Naive thymus-derived CD8-positive, alpha-beta T cell (primary cell): ENCODE data around the gene TPRKB. TPM values are rescaled to one million over a fixed set of nuclear protein-coding genes. Genes with fewer than 3 reads are reported as not detected.
"Not testable (repeated sequence)": the region's sequence is repeated elsewhere in the genome, so short reads cannot be mapped to it uniquely, and the experiment has no call there.

Experiments used
- ATAC-seq, 2 donors: fragments of 150-1000 bp; cut with Tn5 transposase in 1 of 2; sonication (Bioruptor Pico), chemical (Tn5 transposase) in 1 of 2; 1 replicate in 1 of 2; 2 replicates in 1 of 2; pipeline ENCODE4 v1.10.0; 2021; ENCODE audit warnings: mild to moderate bottlenecking in 2 of 2, moderate library complexity in 2 of 2
- POLR2A ChIA-PET: fragments of 350-600 bp; sonication (Branson Sonifier 250); formaldehyde crosslinking; loops from one replicate; lab custom pipeline; 2021; ENCODE audit warnings: antibody characterized with exemption; lab: Charles Lee
- DNase-seq, 10 donors: peaks; one replicate each; pipeline versions ENCODE4 v3.0.0 to v3.0.0-alpha.2; 2020 to 2022
- H3K27ac Mint-ChIP-seq, 10 donors: one replicate each; pipeline ENCODE4 v1.8.0; 2020 to 2022; ENCODE audit warnings: mild to moderate bottlenecking in 10 of 10, mixed read lengths in 10 of 10, moderate library complexity in 4 of 10, inconsistent platforms in 1 of 10
- H3K27me3 Mint-ChIP-seq, 5 donors: one replicate each; pipeline ENCODE4 v1.8.0; 2021 to 2022; ENCODE audit warnings: mixed read lengths in 5 of 5
- H3K36me3 Mint-ChIP-seq, 3 donors: one replicate each; pipeline ENCODE4 v1.8.0; 2020 to 2022; ENCODE audit warnings: mixed read lengths in 3 of 3, mild to moderate bottlenecking in 2 of 3, inconsistent platforms in 1 of 3
- H3K4me1 Mint-ChIP-seq, 4 donors: one replicate each; pipeline ENCODE4 v1.8.0; 2021 to 2022; ENCODE audit warnings: mixed read lengths in 4 of 4
- H3K4me3 Mint-ChIP-seq, 10 donors: one replicate each; pipeline ENCODE4 v1.8.0; 2020 to 2022; ENCODE audit warnings: mild to moderate bottlenecking in 10 of 10, mixed read lengths in 10 of 10, moderate library complexity in 6 of 10, inconsistent platforms in 1 of 10
- H3K9me3 Mint-ChIP-seq, 9 donors: one replicate each; pipeline ENCODE4 v1.8.0; 2020 to 2022; ENCODE audit warnings: mixed read lengths in 9 of 9, mild to moderate bottlenecking in 3 of 9, inconsistent platforms in 1 of 9, moderate library complexity in 1 of 9
- polyA plus RNA-seq, 3 donors: library from polyadenylated mRNA; unstranded; fragments of 300-500 nt; fragmentation: Illumina TruSeq; gene quantifications; one replicate each; pipeline ENCODE4 v1.2.3, GENCODE V29; 2021
- total RNA-seq, 8 experiments: library from RNA in 2 of 8; stranded (reverse) in 2 of 8; gene quantifications; one replicate each; pipeline ENCODE4 v1.2.3 and lab custom pipeline; 2021 to 2026

TPRKB gene
- total and polyA plus RNA-seq, 5 experiments from 2014 or later: 27.7 to 74.7 (median 71.4) TPM

DNA sequence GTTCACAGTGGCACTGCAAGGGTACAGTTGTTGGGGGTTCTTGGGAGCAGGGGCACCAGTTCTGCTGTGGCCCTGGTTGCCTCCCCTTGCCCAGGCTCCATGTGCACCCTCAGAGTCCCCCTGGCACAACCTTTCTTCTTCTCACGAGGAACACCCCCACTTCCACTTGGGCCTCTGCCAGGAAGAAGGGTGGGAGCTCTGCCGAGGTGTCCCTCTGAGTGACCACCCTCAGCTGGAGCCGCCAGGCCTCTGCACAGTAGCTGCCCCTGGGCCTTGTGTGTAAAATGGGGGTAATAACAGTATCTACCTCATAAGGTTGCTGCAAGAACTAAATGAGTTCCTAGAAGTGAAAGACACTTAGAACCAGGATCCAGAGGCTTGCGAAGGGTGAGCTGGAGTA is 8.4 kb downstream of the TPRKB start:
- H3K9me3 Mint-ChIP-seq: no peaks in the 10 kb centered on the region
- H3K27me3 Mint-ChIP-seq: no peaks in the 10 kb centered on the region
- POLR2A ChIA-PET: no interaction called here
- no peak for DNase-seq
- peak overlapping the region in 2 of 10 donors; percentile 4 to 8 for H3K27ac Mint-ChIP-seq
- H3K4me3 Mint-ChIP-seq: no peak overlapping the region
- peaks cover 0 to 49% (median 17%) of the 10 kb centered on the region in 3 donors for H3K36me3 Mint-ChIP-seq
- ATAC-seq: no peak
- peaks cover 0 to 3% (median under 1%) of the 10 kb centered on the region in 4 donors for H3K4me1 Mint-ChIP-seq

- Mint-ChIP-seq H3K9me3 (no peaks in the 10 kb centered on the region), H3K4me1 (peaks cover 0 to 1% (median 0%) of the 10 kb centered on the region in 4 donors), H3K36me3 (peaks cover 0 to 42% (median 14%) of the 10 kb centered on the region in 3 donors), H3K27me3 (no peaks in the 10 kb centered on the region), H3K27ac (no peak overlapping the region), H3K4me3 (no peak overlapping the region)
- ATAC-seq: no peak
- POLR2A ChIA-PET: no interaction called here
- DNase-seq: no peak
Observed at GRCh38 chr2:73728043-73728442, 9.1 kb downstream of the TPRKB start.

GRCh38 chr2:73726657-73727056 is 10.5 kb downstream of the TPRKB start:
- ATAC-seq, DNase-seq, H3K4me3 Mint-ChIP-seq, H3K9me3 Mint-ChIP-seq, POLR2A ChIA-PET, H3K27ac Mint-ChIP-seq, H3K27me3 Mint-ChIP-seq, H3K4me1 Mint-ChIP-seq: not testable (repeated sequence)
- peaks cover 0 to 29% (median 6%) of the 10 kb centered on the region in 3 donors for H3K36me3 Mint-ChIP-seq

GRCh38 chr2:73718851-73719621 is 18.1 kb downstream of the TPRKB start:
- peaks cover 0 to 11% (median 7%) of the 10 kb centered on the region in 9 donors for H3K9me3 Mint-ChIP-seq
- H3K27ac Mint-ChIP-seq: no peak overlapping the region
- peaks cover 0 to 8% (median 2%) of the 10 kb centered on the region in 5 donors for H3K27me3 Mint-ChIP-seq
- no peak for ATAC-seq
- H3K4me1 Mint-ChIP-seq: peaks cover 0 to 2% (median 0%) of the 10 kb centered on the region in 4 donors
- peaks cover 0 to 3% (median 0%) of the 10 kb centered on the region in 3 donors for H3K36me3 Mint-ChIP-seq
- no peak for DNase-seq
- POLR2A ChIA-PET: no interaction called here
- no peak overlapping the region for H3K4me3 Mint-ChIP-seq

GRCh38 chr2:73718421-73718820 is 18.7 kb downstream of the TPRKB start:
- Mint-ChIP-seq H3K9me3 (peaks cover 0 to 17% (median 12%) of the 10 kb centered on the region in 9 donors), H3K4me3 (no peak overlapping the region), H3K27ac (no peak overlapping the region), H3K36me3 (peaks cover 0 to 8% (median 5%) of the 10 kb centered on the region in 3 donors), H3K27me3 (peaks cover 0 to 12% (median 7%) of the 10 kb centered on the region in 5 donors), H3K4me1 (peaks cover 0 to 2% (median 0%) of the 10 kb centered on the region in 4 donors)
- POLR2A ChIA-PET: no interaction called here
- DNase-seq (no peak), ATAC-seq (no peak)

GRCh38 chr2:73717695-73718094 is 19.4 kb downstream of the TPRKB start:
- ATAC-seq, POLR2A ChIA-PET, H3K4me1 Mint-ChIP-seq, H3K36me3 Mint-ChIP-seq, DNase-seq, H3K4me3 Mint-ChIP-seq: not testable (repeated sequence)
- H3K9me3 Mint-ChIP-seq: peaks cover 0 to 23% (median 13%) of the 10 kb centered on the region in 9 donors
- H3K27me3 Mint-ChIP-seq: peaks cover 0 to 12% (median 8%) of the 10 kb centered on the region in 5 donors
- H3K27ac Mint-ChIP-seq: peak overlapping the region in 1 of 10 donors; percentile 29

GRCh38 chr2:73717251-73717606 is 19.9 kb downstream of the TPRKB start:
- DNase-seq (no peak), ATAC-seq (no peak)
- H3K36me3 Mint-ChIP-seq: peaks cover 0 to 8% (median 5%) of the 10 kb centered on the region in 3 donors
- H3K9me3 Mint-ChIP-seq: peaks cover 0 to 28% (median 13%) of the 10 kb centered on the region in 9 donors
- H3K27ac Mint-ChIP-seq: peak overlapping the region in 1 of 10 donors; percentile 30
- peaks cover 0 to 12% (median 8%) of the 10 kb centered on the region in 5 donors for H3K27me3 Mint-ChIP-seq
- no peak overlapping the region for H3K4me3 Mint-ChIP-seq
- peaks cover 0 to 2% (median 0%) of the 10 kb centered on the region in 4 donors for H3K4me1 Mint-ChIP-seq
- POLR2A ChIA-PET: no interaction called here

DNA sequence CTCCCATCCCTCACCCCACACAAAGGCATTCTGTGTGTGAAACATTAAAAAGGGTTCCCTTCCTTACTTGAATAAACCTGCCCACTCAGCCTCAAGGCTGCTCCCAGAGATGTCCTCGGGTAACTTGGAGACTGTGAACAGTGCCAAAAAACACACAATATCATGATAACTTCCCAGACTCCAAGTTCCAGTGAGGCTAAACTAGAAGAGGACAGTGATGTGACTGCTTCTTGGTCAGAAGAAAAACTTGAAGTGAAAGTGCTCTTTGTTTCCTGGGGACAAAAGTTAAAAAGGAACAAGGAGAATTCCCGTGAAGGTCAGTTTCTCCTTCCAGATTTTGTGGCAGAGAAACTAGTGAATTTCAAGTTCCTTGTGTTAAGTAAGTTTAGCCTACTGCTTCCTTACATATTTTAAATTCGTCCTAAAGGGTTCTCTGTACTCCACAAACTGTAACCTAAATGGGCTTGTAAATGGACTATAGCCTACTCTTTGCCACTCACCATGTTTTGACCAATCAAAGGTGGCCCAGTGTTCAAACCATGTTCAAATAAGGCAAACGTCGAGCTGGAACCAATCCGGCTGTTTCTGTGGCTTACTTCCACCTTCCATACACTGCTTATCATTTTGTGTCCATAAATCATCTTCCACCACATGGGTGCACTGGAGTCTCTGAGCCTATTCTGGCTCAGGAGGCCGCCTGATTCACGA is 20.4 kb downstream of the TPRKB start:
- ATAC-seq: no peak
- DNase-seq: no peak
- Mint-ChIP-seq H3K27me3 (peaks cover 0 to 12% (median 8%) of the 10 kb centered on the region in 5 donors), H3K27ac (no peak overlapping the region), H3K4me3 (peak overlapping the region in 1 of 10 donors; percentile 11), H3K9me3 (peaks cover 0 to 28% (median 13%) of the 10 kb centered on the region in 9 donors), H3K36me3 (peaks cover 0 to 8% (median 5%) of the 10 kb centered on the region in 3 donors), H3K4me1 (peaks cover 0 to 2% (median 0%) of the 10 kb centered on the region in 4 donors)
- POLR2A ChIA-PET: no interaction called here

DNA sequence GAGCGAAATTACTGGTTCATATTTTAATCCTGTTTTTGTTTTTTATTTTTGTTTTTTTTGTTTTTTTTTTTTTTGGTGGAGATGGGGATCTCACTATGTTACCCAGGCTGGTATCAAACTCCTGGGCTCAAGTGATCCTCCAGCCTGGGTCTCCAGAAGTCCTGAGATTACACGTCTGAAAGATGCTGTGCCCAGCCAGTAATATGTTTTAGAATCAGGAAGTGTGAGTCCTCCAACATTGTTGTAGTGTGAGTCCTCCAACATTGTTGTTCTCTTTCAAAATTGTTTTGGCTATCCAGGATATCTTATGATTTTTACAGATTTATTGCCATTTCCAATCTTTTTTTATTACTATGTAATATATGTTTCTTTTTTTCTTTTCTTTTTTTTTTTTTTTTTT is 23.1 kb downstream of the TPRKB start:
- H3K9me3 Mint-ChIP-seq: peaks cover 0 to 41% (median 19%) of the 10 kb centered on the region in 9 donors
- ATAC-seq (no peak), DNase-seq (no peak)
- H3K4me1 Mint-ChIP-seq: peaks cover 0 to under 1% (median 0%) of the 10 kb centered on the region in 4 donors
- POLR2A ChIA-PET: no interaction called here
- no peak overlapping the region for H3K27ac Mint-ChIP-seq
- H3K27me3 Mint-ChIP-seq: peaks cover 4 to 35% (median 16%) of the 10 kb centered on the region in 5 donors
- H3K36me3 Mint-ChIP-seq: peaks cover 0 to 12% (median 11%) of the 10 kb centered on the region in 3 donors
- H3K4me3 Mint-ChIP-seq: no peak overlapping the region

DNA sequence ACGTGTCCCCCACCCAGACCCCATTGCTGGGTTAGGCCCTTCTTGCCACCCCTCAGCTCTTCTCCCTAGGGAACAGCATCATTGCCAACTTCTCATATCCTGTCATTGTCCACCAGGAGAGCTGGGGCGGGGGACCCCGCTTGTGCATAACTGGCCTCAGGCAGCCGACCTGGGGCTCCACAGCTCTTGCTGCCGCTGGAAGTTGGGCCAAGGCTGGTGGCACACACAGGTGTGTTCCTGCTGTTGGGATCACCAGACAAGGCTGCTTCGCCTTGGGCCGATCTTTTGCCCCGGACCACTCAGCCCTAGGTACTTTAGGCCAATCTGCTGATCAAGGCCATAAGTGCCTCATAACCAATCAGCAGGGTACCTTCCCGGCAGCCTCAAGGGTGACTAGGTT is 28.6 kb downstream of the TPRKB start:
- DNase-seq (no peak), ATAC-seq (no peak)
- H3K4me3 Mint-ChIP-seq: no peak overlapping the region
- no peaks in the 10 kb centered on the region for H3K4me1 Mint-ChIP-seq
- POLR2A ChIA-PET: no interaction called here
- peaks cover 0 to 26% (median 8%) of the 10 kb centered on the region in 9 donors for H3K9me3 Mint-ChIP-seq
- H3K36me3 Mint-ChIP-seq: peaks cover 0 to 8% (median 5%) of the 10 kb centered on the region in 3 donors
- no peak overlapping the region for H3K27ac Mint-ChIP-seq
- peaks cover 2 to 60% (median 24%) of the 10 kb centered on the region in 5 donors for H3K27me3 Mint-ChIP-seq

- no peak overlapping the region for H3K4me3 Mint-ChIP-seq
- DNase-seq (no peak), ATAC-seq (no peak)
- H3K9me3 Mint-ChIP-seq: peaks cover 0 to 18% (median 6%) of the 10 kb centered on the region in 9 donors
- H3K27me3 Mint-ChIP-seq: peaks cover 2 to 61% (median 32%) of the 10 kb centered on the region in 5 donors
- H3K36me3 Mint-ChIP-seq: peaks cover 0 to 6% (median 3%) of the 10 kb centered on the region in 3 donors
- no peaks in the 10 kb centered on the region for H3K4me1 Mint-ChIP-seq
- no peak overlapping the region for H3K27ac Mint-ChIP-seq
- POLR2A ChIA-PET: no interaction called here
Observed at GRCh38 chr2:73707636-73708035, 29.5 kb downstream of the TPRKB start.

DNA sequence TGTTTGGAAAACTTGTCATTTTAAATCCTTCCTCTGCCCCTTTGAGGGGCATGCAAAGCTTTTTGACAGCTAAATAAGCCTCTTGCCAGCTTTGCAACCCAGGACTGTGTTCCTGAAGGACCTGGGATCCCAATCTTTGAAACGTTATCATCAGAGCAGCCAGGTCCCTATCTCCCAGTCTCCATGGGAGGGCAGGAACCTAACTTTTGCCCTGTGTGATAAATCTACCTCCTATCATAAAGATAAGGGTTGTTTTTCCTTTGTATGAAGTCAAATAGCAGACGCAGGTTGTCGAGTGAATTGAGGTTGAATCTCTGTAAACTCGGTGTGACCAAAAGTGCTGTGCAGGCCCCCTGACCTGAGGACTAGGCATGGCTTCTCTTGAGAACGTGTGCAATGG is 30.1 kb downstream of the TPRKB start:
- peaks cover 7 to 61% (median 33%) of the 10 kb centered on the region in 5 donors for H3K27me3 Mint-ChIP-seq
- no peak overlapping the region for H3K27ac Mint-ChIP-seq
- no peak overlapping the region for H3K4me3 Mint-ChIP-seq
- H3K4me1 Mint-ChIP-seq: no peaks in the 10 kb centered on the region
- DNase-seq: no peak
- no peak for ATAC-seq
- H3K9me3 Mint-ChIP-seq: peaks cover 0 to 15% (median 6%) of the 10 kb centered on the region in 9 donors
- POLR2A ChIA-PET: interaction anchor here (0.7 kb wide), 1 partner anchor 34 kb away, joined by 3 read pairs; no protein-coding TSS in a partner anchor
- H3K36me3 Mint-ChIP-seq: peaks cover 0 to 6% (median 3%) of the 10 kb centered on the region in 3 donors
